GM21526 (cell line): ENCODE measurements around the gene OR2T35.
"Not testable (repeated sequence)": the region's sequence is repeated elsewhere in the genome, so short reads cannot be mapped to it uniquely, and the experiment has no call there.

ENCODE experiments used
- ATAC-seq: cut with Tn5 transposase; IDR thresholded peaks from one replicate; pipeline ENCODE4 v1.9.1; 2021; ENCODE audit warnings: moderate library complexity; ENCODE audit not compliant: unreplicated experiment, low FRiP score

The OR2T35 gene, protein sequence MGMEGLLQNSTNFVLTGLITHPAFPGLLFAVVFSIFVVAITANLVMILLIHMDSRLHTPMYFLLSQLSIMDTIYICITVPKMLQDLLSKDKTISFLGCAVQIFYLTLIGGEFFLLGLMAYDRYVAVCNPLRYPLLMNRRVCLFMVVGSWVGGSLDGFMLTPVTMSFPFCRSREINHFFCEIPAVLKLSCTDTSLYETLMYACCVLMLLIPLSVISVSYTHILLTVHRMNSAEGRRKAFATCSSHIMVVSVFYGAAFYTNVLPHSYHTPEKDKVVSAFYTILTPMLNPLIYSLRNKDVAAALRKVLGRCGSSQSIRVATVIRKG

DNA sequence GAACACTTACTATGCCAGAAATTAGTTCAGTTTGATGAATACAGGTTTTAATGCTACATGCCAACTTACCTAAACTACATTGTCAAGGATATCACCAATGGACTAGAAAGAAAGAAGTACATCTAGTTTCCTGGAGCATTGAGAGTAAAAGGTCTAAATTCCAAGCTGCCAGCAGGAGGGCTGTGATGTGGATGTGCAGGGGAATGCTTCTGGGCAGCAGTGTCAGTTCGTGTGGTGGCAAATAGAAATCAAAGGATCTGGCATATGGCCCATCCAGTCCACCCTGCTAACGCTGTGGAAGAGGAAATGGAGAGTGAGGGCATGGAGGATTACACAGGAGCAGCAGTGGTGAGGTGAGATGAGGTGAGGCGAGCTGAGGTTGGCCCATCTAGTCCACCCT lies at the start of gene OR2T35:
Gene OR2T35 (minus strand): TSS at position 101 of the 400 bp plus-strand sequence. CDS start 6,020 bp downstream, outside the sequence.
- ATAC-seq: not testable (repeated sequence)

DNA sequence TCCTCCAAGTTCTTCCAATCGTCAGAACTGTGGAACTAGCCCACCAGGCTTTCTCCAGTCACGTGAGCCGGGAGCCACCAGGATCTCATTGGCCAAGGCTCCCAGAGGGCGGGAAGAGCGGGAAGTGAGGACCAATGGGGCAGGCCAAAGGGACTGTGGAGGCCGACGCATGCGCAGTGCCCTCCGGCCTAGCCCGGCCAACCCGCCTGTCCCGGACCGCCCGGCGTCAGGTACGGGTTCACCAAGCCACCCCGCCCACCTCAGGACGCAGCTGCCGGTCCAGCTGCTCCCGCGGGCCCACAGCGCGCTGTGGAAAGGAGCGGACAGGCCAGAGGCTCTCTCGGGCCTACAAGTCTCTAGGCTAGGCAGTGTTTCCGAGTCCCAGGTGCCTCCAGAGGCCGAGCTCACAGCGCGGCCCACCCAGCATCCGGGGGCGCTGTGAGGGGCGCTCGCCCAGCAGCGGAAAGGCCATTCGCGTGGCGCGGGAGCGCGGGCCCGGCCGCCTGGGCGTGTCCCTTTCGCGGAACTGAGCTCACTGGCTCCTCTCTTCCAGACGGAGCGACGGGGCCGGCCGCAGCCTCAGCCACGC lies 46.6 kb upstream of the OR2T35 start:
- no peak for ATAC-seq

DNA sequence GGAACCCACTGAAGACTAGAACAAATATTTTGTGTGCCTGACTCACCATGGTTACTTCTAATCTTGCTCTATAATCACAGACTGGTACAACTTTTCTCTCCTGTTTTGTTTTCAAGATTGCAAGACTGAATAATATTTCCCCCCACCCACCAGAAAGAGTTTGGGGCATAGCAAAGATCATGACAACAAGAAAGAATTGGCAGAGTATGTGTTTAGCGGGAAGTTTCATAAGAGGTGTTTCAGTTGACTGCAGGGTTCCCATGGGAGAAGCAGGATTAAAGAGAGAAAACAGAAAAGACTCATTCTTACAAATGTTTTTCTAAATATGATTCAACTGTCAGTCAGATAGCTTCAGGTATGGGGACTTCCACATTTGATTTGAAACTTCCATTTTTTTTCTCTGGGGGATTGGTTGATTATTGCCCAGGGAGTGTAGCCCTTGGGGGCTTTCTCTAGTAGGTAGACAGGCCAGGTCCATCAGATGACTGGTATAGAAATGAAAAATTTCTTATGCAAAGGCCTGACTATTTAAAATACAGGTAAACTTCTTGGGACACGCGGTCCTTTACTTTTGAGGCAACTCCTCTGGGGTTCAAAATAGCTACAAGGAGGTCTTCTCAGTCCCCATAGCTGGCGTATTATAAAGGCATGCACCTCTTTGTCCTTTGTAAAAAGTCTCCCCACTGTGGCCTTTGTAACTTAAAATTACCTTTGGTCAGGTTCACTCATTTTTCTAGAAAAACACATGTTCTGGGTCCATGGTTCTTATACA lies 43.6 kb upstream of the OR2T35 start:
- ATAC-seq: peak; percentile 56

DNA sequence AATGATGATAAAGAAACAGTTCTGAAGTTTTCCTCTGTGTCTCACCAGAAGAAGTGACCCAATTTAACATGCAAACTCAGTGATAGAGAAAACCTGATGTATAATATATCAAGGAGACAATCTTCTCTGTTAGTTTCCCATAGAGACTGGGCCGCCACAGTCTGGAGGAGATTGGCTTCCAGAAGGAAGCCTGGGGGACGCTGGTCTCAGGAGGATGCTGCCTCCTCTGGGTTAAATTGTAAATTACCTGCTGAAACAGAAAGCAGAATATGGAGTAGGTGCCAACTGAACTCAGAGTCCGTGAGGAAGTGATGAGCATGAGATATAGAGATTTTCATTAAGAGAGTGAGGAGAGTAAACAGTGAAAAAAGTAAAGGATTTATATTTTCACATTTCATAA lies 41.7 kb upstream of the OR2T35 start:
- ATAC-seq: peak; percentile 90

DNA sequence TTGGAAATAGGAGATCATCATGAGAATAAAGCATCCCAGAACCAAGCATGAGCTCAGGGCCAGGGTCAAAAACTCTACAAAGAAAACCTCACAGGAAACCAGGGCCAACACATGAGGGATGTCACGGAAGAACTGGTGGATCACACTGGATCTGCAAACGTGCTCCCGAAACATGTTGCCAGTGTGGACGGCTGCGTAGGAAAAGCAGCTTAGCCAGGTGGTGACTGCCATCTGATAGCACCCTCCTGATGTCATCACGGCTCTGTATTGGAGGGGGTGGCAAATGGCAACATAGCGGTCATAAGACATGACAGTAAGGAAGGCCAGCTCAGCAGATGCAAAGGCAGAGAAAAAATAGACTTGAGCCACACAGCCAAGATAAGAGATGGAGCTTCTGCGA lies 36.6 kb upstream of the OR2T35 start:
- ATAC-seq: no peak

DNA sequence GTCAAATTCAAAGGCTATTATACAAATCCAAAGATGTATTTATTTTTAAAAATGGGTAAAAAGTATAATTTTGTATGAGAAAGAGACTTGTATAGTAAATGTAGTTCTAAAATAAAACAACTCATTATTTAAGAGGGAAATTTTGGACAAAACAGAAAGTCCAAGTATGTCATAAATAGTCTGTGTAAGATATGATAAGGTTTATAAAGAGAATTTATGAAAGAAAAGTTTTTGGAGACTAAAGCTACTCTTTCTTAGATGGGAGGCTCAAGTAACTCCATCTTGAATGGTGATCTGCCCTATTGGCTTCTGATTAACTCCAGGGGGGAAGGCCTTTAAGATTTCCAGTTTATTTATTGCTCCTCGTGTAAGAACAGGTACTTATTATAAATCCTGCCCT lies 24.9 kb upstream of the OR2T35 start:
- ATAC-seq: no peak

DNA sequence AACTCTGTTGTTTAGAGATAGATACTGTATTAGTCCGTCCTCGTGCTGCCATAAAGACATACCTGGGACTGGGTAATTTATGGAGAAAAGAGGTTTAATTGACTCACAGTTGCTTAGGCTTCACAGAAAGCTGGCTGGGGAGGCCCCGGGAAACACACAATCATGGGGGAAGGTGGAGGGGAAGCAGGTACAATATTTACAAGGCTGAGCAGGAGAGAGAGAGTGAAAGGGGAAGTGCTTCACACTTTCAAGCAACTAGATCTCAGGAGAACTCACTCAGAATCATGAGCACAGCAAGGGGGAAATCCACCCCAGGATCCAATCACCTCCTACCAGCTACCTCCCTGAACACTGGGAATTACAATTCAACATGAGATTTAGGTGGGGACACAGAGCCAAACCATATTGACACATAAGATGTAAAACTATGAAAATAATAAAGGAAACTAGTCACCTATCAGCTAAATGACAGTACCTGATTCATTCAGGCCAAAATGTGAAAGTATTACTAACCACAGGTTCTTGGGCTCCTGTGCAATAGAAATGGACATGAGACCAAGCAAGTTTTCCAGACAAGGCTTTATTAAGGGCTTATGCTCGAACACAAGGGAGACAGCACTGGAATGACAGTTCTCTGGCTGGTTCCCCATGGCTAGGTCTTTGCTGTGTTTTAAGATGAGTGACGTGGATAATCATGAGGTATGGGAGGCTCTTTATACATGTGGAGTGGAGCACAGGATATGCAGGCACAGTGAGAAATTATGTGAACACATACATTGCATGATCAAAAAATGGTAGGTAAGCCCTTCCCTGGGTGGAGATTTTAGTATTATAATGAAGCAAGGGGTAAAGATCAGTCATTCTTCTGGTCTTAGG lies 18.6 kb upstream of the OR2T35 start:
- peak; percentile 98 for ATAC-seq

DNA sequence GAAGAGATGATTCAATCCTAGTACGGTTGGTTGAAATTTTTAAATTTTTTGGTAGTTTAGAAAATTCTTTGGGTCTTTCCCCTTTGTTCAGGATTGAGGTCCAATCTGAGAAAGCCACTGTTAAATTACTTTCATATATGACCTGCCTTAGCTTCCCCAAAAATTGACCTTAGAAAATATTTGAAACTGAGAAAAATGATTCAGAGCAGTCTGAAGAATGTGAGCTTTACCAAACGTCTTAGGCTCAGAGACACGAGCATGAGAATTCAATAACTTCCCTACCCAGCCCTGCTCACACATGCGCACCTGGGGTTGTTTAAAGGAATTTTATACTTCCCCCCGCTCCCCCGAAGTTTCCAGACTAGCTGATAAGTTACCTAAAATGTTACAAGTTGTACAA lies 11.7 kb upstream of the OR2T35 start:
- ATAC-seq: not testable (repeated sequence)

DNA sequence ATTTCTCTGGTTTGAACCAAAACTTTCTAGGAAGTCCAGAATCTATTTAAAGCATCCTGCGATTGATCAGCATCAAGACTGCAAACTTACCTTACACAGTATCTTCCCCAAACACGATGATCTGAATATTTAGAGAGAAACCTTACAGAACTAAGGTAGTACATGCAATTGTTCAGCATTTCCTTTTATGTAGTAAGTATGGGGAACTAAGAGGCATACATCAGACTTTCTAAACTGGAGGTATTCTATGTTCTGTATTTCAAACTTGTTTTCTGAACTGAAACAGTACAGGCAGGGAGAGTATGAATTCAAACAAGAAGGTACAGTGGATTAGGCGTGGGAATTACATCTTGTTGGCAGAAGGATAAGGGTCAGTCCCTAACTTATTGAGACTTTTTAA lies 10.3 kb upstream of the OR2T35 start, which contains the start of gene OR2T27:
Gene OR2T27 (minus strand): TSS at position 175 of the 400 bp plus-strand sequence. CDS start 4,644 bp downstream, outside the sequence.
- ATAC-seq: peak; percentile 69

DNA sequence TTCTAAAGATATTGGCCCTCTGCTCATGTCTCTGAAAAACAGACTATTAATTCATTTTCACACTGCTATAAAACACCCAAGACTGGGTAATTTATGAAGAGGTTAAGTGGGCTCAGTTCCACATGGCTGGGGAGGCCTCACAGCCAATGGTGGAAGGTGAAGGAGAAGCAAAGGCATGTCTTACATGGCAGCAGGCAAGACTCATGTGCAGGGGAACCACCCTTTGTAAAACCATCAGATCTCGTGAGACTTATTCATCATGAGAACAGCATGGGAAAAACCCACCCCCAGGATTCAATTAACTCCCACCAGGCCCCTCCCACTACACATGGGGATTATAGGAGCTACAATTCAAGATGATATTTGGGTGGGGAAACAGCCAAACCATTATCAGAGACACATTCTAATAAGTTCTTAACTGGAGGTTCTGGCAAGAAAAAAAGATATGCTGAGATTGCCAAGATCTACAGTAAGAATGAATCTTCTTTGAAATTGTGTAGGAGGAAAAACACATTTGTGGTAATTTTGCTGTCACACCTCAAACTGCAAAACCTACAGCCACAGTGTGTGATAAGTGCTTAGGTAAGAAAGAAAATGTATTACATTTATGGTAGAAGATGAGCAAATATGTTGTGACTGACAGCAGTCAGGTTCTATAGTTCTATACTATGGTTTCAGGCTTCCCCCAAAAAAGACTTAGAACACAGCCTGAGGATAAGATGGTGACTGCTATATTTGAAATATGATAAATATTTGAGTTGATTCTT lies 3.9 kb upstream of the OR2T35 start:
- ATAC-seq: not testable (repeated sequence)

DNA sequence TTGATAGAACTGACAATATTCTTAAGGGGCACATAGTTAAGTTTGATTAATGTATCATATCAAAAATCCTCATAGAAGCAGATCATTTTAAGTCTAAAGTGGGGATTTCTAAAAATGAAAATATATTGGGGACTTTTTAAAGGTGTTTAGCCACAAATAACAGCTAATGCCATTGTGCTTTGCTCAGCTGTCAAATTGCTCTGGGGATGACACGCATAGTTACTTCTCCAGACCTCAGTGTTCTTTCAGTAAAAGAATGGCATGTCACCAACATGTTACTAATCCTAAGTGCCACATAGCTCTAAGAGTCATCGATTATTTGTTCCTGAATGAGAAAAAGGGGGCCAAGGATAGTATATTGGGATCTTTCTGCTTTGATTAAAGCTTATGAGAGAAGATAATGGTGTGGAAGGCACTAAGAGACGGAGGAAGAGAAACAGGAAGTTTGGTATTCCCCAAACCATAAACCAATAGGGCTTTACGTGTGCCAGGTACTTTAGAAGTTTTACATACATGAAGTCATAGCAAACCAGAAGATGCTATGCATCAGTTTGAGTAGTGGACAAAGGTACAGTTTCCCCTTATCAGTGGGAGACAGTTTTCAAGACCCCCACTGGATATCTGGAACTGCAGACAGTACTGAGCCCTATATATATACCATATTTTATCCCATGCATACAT lies 2.0 kb downstream of the OR2T35 start:
- peak; percentile 64 for ATAC-seq

DNA sequence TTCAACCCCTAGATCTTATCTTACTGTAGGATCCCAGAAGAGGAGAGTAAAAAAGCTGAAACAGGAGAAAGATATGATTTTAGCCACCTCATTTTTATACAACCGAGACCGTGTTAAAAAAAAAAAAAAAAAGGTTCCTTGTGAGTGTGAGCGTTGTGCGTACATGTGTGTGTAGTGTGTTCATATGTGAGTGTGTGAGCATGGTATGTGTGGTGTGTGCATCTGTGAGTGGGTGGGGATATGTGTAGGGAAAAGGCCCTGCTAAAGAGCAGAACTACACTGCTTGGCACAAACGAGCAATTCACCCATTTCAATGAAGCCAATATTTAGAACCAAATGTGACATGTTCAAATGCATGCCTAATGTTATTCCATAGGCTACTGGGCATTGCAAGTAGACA lies 3.5 kb downstream of the OR2T35 start:
- not testable (repeated sequence) for ATAC-seq

DNA sequence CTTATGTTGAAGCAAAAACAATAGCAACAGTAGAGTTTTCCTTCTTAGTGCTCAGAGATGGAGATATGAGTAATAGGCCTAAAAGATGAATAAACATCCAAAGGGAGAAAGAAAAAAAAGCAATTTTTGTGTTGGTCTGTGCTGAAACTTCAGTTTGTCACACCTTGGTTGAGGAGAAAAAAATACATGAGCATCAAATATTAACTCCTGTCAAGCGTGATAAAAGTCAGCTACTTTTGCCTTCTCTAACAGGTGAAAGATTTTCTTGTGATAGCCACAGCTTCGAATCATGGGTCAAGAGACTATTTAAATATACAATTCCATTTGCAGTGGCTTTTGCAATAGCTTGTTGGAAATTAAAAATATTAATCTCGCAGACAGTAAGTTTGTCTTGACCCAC lies 4.2 kb downstream of the OR2T35 start:
- peak; percentile 41 for ATAC-seq

DNA sequence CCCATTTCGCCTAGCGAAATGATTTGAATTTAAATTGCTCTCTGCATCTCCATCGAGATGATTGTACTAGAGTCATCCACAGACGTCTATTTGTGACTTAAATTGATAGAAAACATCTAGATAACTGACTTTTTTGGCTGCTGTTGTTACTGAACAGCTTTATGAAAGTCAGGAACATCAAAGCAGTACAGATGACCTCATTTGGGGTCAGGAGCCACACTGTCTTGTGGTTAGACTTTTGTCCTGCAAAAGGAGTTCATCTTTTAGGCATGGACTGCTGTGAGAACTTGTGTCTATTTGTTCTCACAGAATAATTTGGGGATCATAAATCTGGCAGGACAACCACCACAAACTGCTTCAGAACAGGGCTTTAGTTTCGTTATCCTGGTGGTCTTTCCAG lies 5.4 kb downstream of the OR2T35 start:
- not testable (repeated sequence) for ATAC-seq

DNA sequence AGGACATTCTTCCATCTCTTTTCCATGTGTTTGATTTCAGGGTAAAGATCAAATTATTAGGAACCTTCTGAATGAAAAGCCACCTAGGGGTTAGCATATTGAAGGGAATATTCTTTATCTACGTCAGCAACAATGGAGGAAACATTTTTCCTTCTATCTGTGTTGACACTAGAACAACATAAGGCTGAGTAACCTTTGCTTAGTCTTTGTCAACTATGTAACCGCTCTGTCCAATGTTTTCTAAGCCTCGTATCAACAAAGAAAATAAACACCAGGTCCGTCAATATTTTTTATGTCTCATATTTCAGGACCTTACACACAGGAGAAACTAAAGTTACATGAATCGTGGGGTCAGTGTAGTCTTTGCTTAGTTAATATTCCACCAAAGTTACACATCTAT lies 8.5 kb downstream of the OR2T35 start:
- ATAC-seq: not testable (repeated sequence)

DNA sequence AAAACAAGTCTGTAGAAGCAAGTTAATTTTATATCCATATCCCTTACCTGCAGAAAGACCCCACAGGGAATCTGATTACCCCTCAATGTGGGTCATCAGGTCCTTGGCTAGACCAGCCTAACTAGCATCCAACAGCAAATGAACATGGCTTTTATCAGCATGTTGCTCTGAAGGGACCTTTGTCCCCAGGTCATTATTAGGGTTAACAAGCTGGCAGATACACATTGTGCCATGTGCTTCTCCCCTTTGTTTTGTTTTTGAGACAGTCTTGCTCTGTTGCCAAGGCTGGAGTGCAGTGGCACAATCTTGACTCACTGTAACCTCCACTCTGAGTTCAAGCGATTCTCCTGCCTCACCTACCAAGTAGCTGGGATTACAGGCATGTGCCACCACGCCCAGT lies 10.1 kb downstream of the OR2T35 start, which contains the start of gene OR2T11:
Gene OR2T11 (minus strand): TSS at position 101 of the 400 bp plus-strand sequence. CDS start 7,963 bp downstream, outside the sequence.
- ATAC-seq: not testable (repeated sequence)

DNA sequence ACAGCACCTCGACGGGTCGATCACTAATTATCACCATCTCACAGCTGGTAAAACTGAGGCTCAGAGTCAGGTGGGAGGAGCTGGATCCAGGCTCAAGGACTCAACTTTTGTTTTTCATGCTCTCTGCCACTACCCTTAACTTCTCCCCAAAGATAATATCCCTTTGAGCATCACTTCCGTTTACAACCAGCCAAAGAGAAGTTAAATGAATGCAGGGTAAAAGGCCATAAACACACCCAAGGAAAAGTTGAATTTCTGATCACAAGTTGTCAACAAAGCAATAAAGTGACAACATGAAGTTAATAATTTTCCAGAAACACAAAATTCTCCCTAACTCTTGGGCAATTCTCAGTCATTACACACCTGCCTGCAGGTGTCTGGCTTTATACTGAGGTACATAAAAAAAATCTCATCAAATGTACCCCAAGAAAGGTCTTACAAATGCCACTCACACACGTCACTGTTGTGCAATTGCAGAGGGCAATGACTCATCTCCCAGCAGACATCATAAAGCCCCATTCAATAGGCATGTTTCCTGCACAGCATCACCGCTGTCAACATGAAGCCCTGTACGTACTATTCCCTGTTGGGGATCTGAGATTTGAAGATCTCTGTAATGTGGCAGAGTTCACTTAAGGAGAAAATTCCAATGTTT lies 13.6 kb downstream of the OR2T35 start:
- no peak for ATAC-seq

DNA sequence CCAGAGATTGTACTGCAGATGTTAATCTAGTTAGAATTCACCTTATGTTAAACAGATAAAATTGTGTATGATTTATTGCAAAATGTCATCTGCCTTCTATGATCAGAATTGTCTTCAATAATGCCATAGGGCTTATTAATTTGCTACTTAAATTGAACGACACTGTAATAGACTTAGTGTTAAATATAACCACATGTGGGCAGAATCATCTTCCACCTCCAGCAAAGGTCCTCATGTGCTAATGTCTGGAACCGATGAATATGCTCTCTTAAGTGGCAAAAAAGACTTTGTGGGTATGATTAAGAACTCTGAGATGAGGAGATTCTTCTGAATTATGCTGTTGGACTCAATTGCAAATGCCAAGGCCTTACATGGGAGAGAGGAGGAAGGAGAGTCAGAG lies 14.5 kb downstream of the OR2T35 start:
- ATAC-seq: no peak
